Esophagus (tissue), 2 donors: ENCODE measurements around the gene SNX7. TPM values are rescaled to one million over a fixed set of nuclear protein-coding genes. Genes with fewer than 3 reads are reported as not detected.

ENCODE experiments used
- H3K27ac ChIP-seq, 2 donors: one replicate each; pipeline ENCODE4 v1.5.1; 2013; ENCODE audit warnings: low read depth in 2 of 2, mild to moderate bottlenecking in 2 of 2, inconsistent platforms in 1 of 2, low read length in 1 of 2, moderate library complexity in 1 of 2
- H3K27me3 ChIP-seq, 2 donors: one replicate each; pipeline ENCODE4 v1.6.1; 2013; ENCODE audit warnings: low read length in 2 of 2, control low read depth in 1 of 2, mild to moderate bottlenecking in 1 of 2; ENCODE audit not compliant: insufficient read depth in 2 of 2, control insufficient read depth in 1 of 2
- H3K36me3 ChIP-seq, 2 donors: one replicate each; pipeline ENCODE4 v1.6.1; 2013; ENCODE audit warnings: low read length in 1 of 2; ENCODE audit not compliant: control insufficient read depth in 2 of 2, insufficient read depth in 2 of 2
- H3K4me1 ChIP-seq, 2 donors: one replicate each; pipeline ENCODE4 v1.6.1; 2013; ENCODE audit warnings: low read length in 1 of 2; ENCODE audit not compliant: control insufficient read depth in 2 of 2, insufficient read depth in 2 of 2
- H3K4me3 ChIP-seq, 2 donors: one replicate each; pipeline ENCODE4 v1.5.1; 2013; ENCODE audit warnings: low read length in 2 of 2, mild to moderate bottlenecking in 2 of 2, low read depth in 1 of 2, moderate library complexity in 1 of 2
- H3K9me3 ChIP-seq, 2 donors: one replicate each; pipeline ENCODE4 v1.6.1; 2013; ENCODE audit warnings: mild to moderate bottlenecking in 2 of 2, low read depth in 1 of 2, low read length in 1 of 2, moderate library complexity in 1 of 2; ENCODE audit not compliant: control insufficient read depth in 2 of 2, insufficient read depth in 1 of 2
- WGBS, 2 donors: extraction: QIAGEN DNeasy Blood & Tissue Kit; methylation state at CpG; one replicate each; pipeline ENCODE4 v1.1.7; 2013; 5-methylcytosine and 5-hydroxymethylcytosine counted together
- polyA plus RNA-seq, 2 donors: library from polyadenylated mRNA; stranded (reverse); fragments of 200-250 nt; gene quantifications; one replicate each; pipeline ENCODE4 v1.2.3, GENCODE V29; 2013
- donor health status: healthy with polysubstance abuse.
- donor health status: Bipolar disorder and iron deficiency.

SNX7 gene
- polyA plus RNA-seq, 2 donors: 2.7 to 14.7 TPM

GRCh38 chr1:98749152-98749756 is 87.7 kb downstream of the SNX7 start:
- no peaks in the 10 kb centered on the region for H3K9me3 ChIP-seq
- WGBS, 2 donors: 48% methylated on average over 2 of the region's 2 CpGs
- H3K4me1 ChIP-seq: no peaks in the 10 kb centered on the region
- no peaks in the 10 kb centered on the region for H3K36me3 ChIP-seq
- no peaks in the 10 kb centered on the region for H3K27me3 ChIP-seq
- no peak overlapping the region for H3K27ac ChIP-seq
- H3K4me3 ChIP-seq: no peak overlapping the region

GRCh38 chr1:98754176-98754575 is 92.7 kb downstream of the SNX7 start:
- WGBS, 2 donors: 68 to 69% methylated on average over 1 of the region's 1 CpG
- no peaks in the 10 kb centered on the region for H3K9me3 ChIP-seq
- no peak overlapping the region for H3K4me3 ChIP-seq
- no peaks in the 10 kb centered on the region for H3K36me3 ChIP-seq
- no peak overlapping the region for H3K27ac ChIP-seq
- no peaks in the 10 kb centered on the region for H3K4me1 ChIP-seq
- H3K27me3 ChIP-seq: no peaks in the 10 kb centered on the region

- H3K27me3 ChIP-seq: no peaks in the 10 kb centered on the region
- H3K36me3 ChIP-seq: no peaks in the 10 kb centered on the region
- H3K4me3 ChIP-seq: no peak overlapping the region
- no peak overlapping the region for H3K27ac ChIP-seq
- 79 to 86% methylated on average over 4 of the region's 4 CpGs for WGBS, 2 donors
- H3K9me3 ChIP-seq: no peaks in the 10 kb centered on the region
- H3K4me1 ChIP-seq: no peaks in the 10 kb centered on the region
Measured at GRCh38 chr1:98761219-98761865, 99.8 kb downstream of the SNX7 start.

- no peaks in the 10 kb centered on the region for H3K4me1 ChIP-seq
- H3K27me3 ChIP-seq: no peaks in the 10 kb centered on the region
- H3K27ac ChIP-seq: no peak overlapping the region
- no peak overlapping the region for H3K4me3 ChIP-seq
- WGBS, 2 donors: 78 to 80% methylated on average over 3 of the region's 3 CpGs
- H3K36me3 ChIP-seq: no peaks in the 10 kb centered on the region
- H3K9me3 ChIP-seq: no peaks in the 10 kb centered on the region
Measured at GRCh38 chr1:98763488-98764150, 102.1 kb downstream of the SNX7 start.

GRCh38 chr1:98764485-98764884 is 103.0 kb downstream of the SNX7 start:
- Histone ChIP-seq H3K27me3 (no peaks in the 10 kb centered on the region), H3K36me3 (no peaks in the 10 kb centered on the region), H3K9me3 (no peaks in the 10 kb centered on the region), H3K4me1 (no peaks in the 10 kb centered on the region), H3K4me3 (no peak overlapping the region), H3K27ac (no peak overlapping the region)
- 31 to 54% methylated on average over 1 of the region's 1 CpG for WGBS, 2 donors

GRCh38 chr1:98766255-98766654 is 104.7 kb downstream of the SNX7 start:
- no peaks in the 10 kb centered on the region for H3K27me3 ChIP-seq
- WGBS, 2 donors: 89 to 94% methylated on average over 4 of the region's 4 CpGs
- no peaks in the 10 kb centered on the region for H3K4me1 ChIP-seq
- H3K4me3 ChIP-seq: no peak overlapping the region
- H3K9me3 ChIP-seq: no peaks in the 10 kb centered on the region
- H3K36me3 ChIP-seq: no peaks in the 10 kb centered on the region
- H3K27ac ChIP-seq: no peak overlapping the region

- 43 to 46% methylated on average over 3 of the region's 3 CpGs for WGBS, 2 donors
- Histone ChIP-seq H3K4me1 (no peaks in the 10 kb centered on the region), H3K4me3 (no peak overlapping the region), H3K9me3 (no peaks in the 10 kb centered on the region), H3K27me3 (no peaks in the 10 kb centered on the region), H3K27ac (no peak overlapping the region), H3K36me3 (no peaks in the 10 kb centered on the region)
Measured at GRCh38 chr1:98769162-98769561, 107.6 kb downstream of the SNX7 start.

GRCh38 chr1:98781906-98782305 is 120.4 kb downstream of the SNX7 start:
- no peak overlapping the region for H3K27ac ChIP-seq
- H3K4me3 ChIP-seq: no peak overlapping the region
- WGBS, 2 donors: 73 to 75% methylated on average over 2 of the region's 2 CpGs
- H3K9me3 ChIP-seq: peaks cover 0 to 2% of the 10 kb centered on the region in 2 donors
- H3K36me3 ChIP-seq: no peaks in the 10 kb centered on the region
- no peaks in the 10 kb centered on the region for H3K4me1 ChIP-seq
- no peaks in the 10 kb centered on the region for H3K27me3 ChIP-seq

- Histone ChIP-seq H3K9me3 (peaks cover 0 to 2% of the 10 kb centered on the region in 2 donors), H3K36me3 (no peaks in the 10 kb centered on the region), H3K27ac (no peak overlapping the region), H3K27me3 (no peaks in the 10 kb centered on the region), H3K4me1 (no peaks in the 10 kb centered on the region), H3K4me3 (no peak overlapping the region)
- WGBS, 2 donors: 93 to 94% methylated on average over 6 of the region's 6 CpGs
Measured at GRCh38 chr1:98783821-98784220, 122.3 kb downstream of the SNX7 start.

- WGBS, 2 donors: 80 to 87% methylated on average over 6 of the region's 6 CpGs
- no peaks in the 10 kb centered on the region for H3K36me3 ChIP-seq
- H3K4me1 ChIP-seq: no peaks in the 10 kb centered on the region
- no peak overlapping the region for H3K27ac ChIP-seq
- no peaks in the 10 kb centered on the region for H3K9me3 ChIP-seq
- H3K4me3 ChIP-seq: no peak overlapping the region
- H3K27me3 ChIP-seq: no peaks in the 10 kb centered on the region
Measured at GRCh38 chr1:98791498-98791897, 130.0 kb downstream of the SNX7 start.
